H1 (cell line): ENCODE measurements around the gene FANCD2OS. TPM values are rescaled to one million over a fixed set of nuclear protein-coding genes. Genes with fewer than 3 reads are reported as not detected.

Experiments used
- CTCF ChIA-PET: fragments of 300-600 bp; sonication (Branson Sonifier 250); formaldehyde crosslinking; loops from one replicate; lab custom pipeline; 2021; ENCODE audit not compliant: partially characterized antibody; lab: Charles Lee
- POLR2A ChIA-PET: fragments of 300-600 bp; sonication (Branson Sonifier 250); formaldehyde crosslinking; loops from one replicate; lab custom pipeline; 2021; ENCODE audit warnings: inconsistent platforms; ENCODE audit not compliant: partially characterized antibody; lab: Charles Lee
- DNase-seq, 2 experiments: peaks; one replicate each; pipeline versions ENCODE4 v3.0.0 to v3.0.0-alpha.2; 2010 to 2022; ENCODE audit warnings: low spot score in 2 of 2, low read depth in 1 of 2, mixed read lengths in 1 of 2
- FAIRE-seq: peaks from 2 replicates; lab custom pipeline; 2011; peaks lifted over from hg19 to GRCh38; lab: Jason Lieb, UNC
- H2AFZ ChIP-seq: 2 replicates; pipeline ENCODE4 v1.8.1; 2012; ENCODE audit warnings: low read length, inconsistent platforms
- H2AK5ac ChIP-seq: 2 replicates; pipeline ENCODE4 v1.6.1; 2013; ENCODE audit warnings: low read depth, low read length
- H2BK120ac ChIP-seq: replicated peaks from 2 replicates; pipeline ENCODE3; 2013; ENCODE audit warnings: low read depth, low read length, inconsistent platforms
- H2BK12ac ChIP-seq: 2 replicates; pipeline ENCODE4 v1.6.1; 2013; ENCODE audit warnings: low read depth, low read length
- H2BK15ac ChIP-seq: 2 replicates; pipeline ENCODE4 v1.6.1; 2013; ENCODE audit warnings: low read length
- H2BK20ac ChIP-seq: 2 replicates; pipeline ENCODE4 v1.6.1; 2013; ENCODE audit warnings: low read length
- H2BK5ac ChIP-seq: 2 replicates; pipeline ENCODE4 v1.6.1; 2013; ENCODE audit warnings: low read depth, low read length
- H3K14ac ChIP-seq: 2 replicates; pipeline ENCODE4 v1.6.1; 2013; ENCODE audit warnings: inconsistent platforms; ENCODE audit not compliant: insufficient read length
- H3K18ac ChIP-seq: 2 replicates; pipeline ENCODE4 v1.6.1; 2013; ENCODE audit warnings: low read length; ENCODE audit errors: extremely low read depth
- H3K23ac ChIP-seq: 2 replicates; pipeline ENCODE4 v1.6.1; 2013; ENCODE audit warnings: inconsistent platforms; ENCODE audit not compliant: insufficient read length
- H3K23me2 ChIP-seq: 2 replicates; pipeline ENCODE4 v1.6.1; 2013; ENCODE audit warnings: low read depth, low read length
- H3K27ac ChIP-seq: 2 replicates; pipeline ENCODE4 v1.6.1; 2011; ENCODE audit warnings: low read depth, low read length, inconsistent platforms
- H3K27me3 ChIP-seq, 4 experiments: replicated peaks in 1 of 4; 1 replicate in 1 of 4; 2 replicates in 3 of 4; pipeline versions ENCODE4 v1.6.1 to v1.8.1; 2011 to 2013; ENCODE audit warnings: low read length in 3 of 4, mild to moderate bottlenecking in 3 of 4, inconsistent platforms in 2 of 4, mixed read lengths in 2 of 4, moderate library complexity in 1 of 4; ENCODE audit not compliant: control insufficient read depth in 3 of 4, insufficient read depth in 3 of 4; ENCODE audit errors: extremely low read depth in 1 of 4
- H3K36me3 ChIP-seq, 4 experiments: 2 replicates each; pipeline versions ENCODE4 v1.6.1 to v1.8.1; 2011 to 2013; ENCODE audit warnings: mild to moderate bottlenecking in 4 of 4, low read length in 3 of 4, moderate library complexity in 2 of 4, control low read depth in 1 of 4, inconsistent platforms in 1 of 4; ENCODE audit not compliant: insufficient read depth in 4 of 4, control insufficient read depth in 2 of 4
- H3K4ac ChIP-seq: replicated peaks from 2 replicates; pipeline ENCODE3; 2013; ENCODE audit warnings: low read length, low read depth, mixed read lengths, inconsistent platforms; ENCODE audit not compliant: insufficient read length
- H3K4me1 ChIP-seq, 4 experiments: replicated peaks in 1 of 4; 1 replicate in 1 of 4; 2 replicates in 3 of 4; pipeline versions ENCODE4 v1.6.1 to v1.8.1; 2011 to 2013; ENCODE audit warnings: low read length in 3 of 4, inconsistent platforms in 2 of 4, mixed read lengths in 1 of 4; ENCODE audit not compliant: insufficient read depth in 4 of 4, control insufficient read depth in 3 of 4
- H3K4me2 ChIP-seq, 2 experiments: 2 replicates each; pipeline versions ENCODE4 v1.6.1 to v1.8.1; 2011 to 2013; ENCODE audit warnings: low read depth in 2 of 2, low read length in 2 of 2, control low read depth in 1 of 2, inconsistent platforms in 1 of 2, mild to moderate bottlenecking in 1 of 2; ENCODE audit not compliant: insufficient read depth in 1 of 2
- H3K4me3 ChIP-seq, 4 experiments: fragments of 200-600, 300-600 bp in 1 of 4; sonication (generic), shearing (Covaris generic), sonication (Bioruptor Twin) in 1 of 4; 2 replicates each; pipeline versions ENCODE4 v1.5.1 to v1.8.1; 2011 to 2016; ENCODE audit warnings: low read length in 4 of 4, low read depth in 3 of 4, control low read depth in 2 of 4, inconsistent platforms in 2 of 4, mild to moderate bottlenecking in 2 of 4, mixed read lengths in 1 of 4, moderate library complexity in 1 of 4; ENCODE audit not compliant: insufficient read depth in 2 of 4; ENCODE audit errors: extremely low read depth in 1 of 4
- H3K56ac ChIP-seq: replicated peaks from 2 replicates; pipeline ENCODE3; 2013; ENCODE audit warnings: low read depth, mild to moderate bottlenecking, mixed read lengths, low read length, inconsistent platforms; ENCODE audit not compliant: insufficient read length
- H3K79me1 ChIP-seq: 2 replicates; pipeline ENCODE4 v1.6.1; 2013; ENCODE audit warnings: low read depth, low read length, control low read depth
- H3K79me2 ChIP-seq, 2 experiments: 2 replicates each; pipeline versions ENCODE4 v1.6.1 to v1.8.1; 2012 to 2013; ENCODE audit warnings: low read length in 2 of 2, mild to moderate bottlenecking in 2 of 2, inconsistent platforms in 1 of 2; ENCODE audit not compliant: insufficient read depth in 2 of 2, control insufficient read depth in 1 of 2
- H3K9ac ChIP-seq, 4 experiments: replicated peaks in 1 of 4; 1 replicate in 1 of 4; 2 replicates in 3 of 4; pipeline versions ENCODE4 v1.6.1 to v1.8.1; 2011 to 2013; ENCODE audit warnings: low read depth in 3 of 4, low read length in 3 of 4, control low read depth in 2 of 4, mild to moderate bottlenecking in 2 of 4, moderate library complexity in 2 of 4, inconsistent platforms in 1 of 4; ENCODE audit errors: extremely low read depth in 1 of 4
- H3K9me3 ChIP-seq, 2 experiments: 2 replicates each; pipeline versions ENCODE4 v1.6.1 to v1.8.1; 2012 to 2013; ENCODE audit warnings: mild to moderate bottlenecking in 2 of 2, moderate library complexity in 2 of 2, control low read depth in 1 of 2, inconsistent platforms in 1 of 2, low read depth in 1 of 2, low read length in 1 of 2, mixed read lengths in 1 of 2; ENCODE audit not compliant: insufficient read depth in 2 of 2
- H4K20me1 ChIP-seq, 2 experiments: replicated peaks in 1 of 2; 2 replicates each; pipeline versions ENCODE3 to v1.8.1; 2011 to 2013; ENCODE audit warnings: inconsistent platforms in 2 of 2, low read length in 2 of 2, mild to moderate bottlenecking in 1 of 2; ENCODE audit not compliant: insufficient read depth in 2 of 2, control insufficient read depth in 1 of 2
- H4K5ac ChIP-seq: 2 replicates; pipeline ENCODE4 v1.6.1; 2013; ENCODE audit warnings: low read length, low read depth, mixed read lengths, inconsistent platforms; ENCODE audit not compliant: insufficient read length
- H4K8ac ChIP-seq: 2 replicates; pipeline ENCODE4 v1.8.0; 2013; ENCODE audit warnings: mild to moderate bottlenecking, moderate library complexity, low read length, inconsistent platforms; ENCODE audit not compliant: insufficient read depth; ENCODE audit errors: extremely low read depth
- H4K91ac ChIP-seq: replicated peaks from 2 replicates; pipeline ENCODE3; 2013; ENCODE audit warnings: low read length, mixed read lengths, inconsistent platforms; ENCODE audit not compliant: insufficient read length
- GTF2F1 ChIP-seq: IDR thresholded peaks from 2 replicates; pipeline ENCODE4 v1.6.1; 2012; ENCODE audit warnings: low read depth, low read length, improper control_type of control experiment, borderline replicate concordance
- JUN ChIP-seq: IDR thresholded peaks from 2 replicates; pipeline ENCODE4 v1.6.1; 2011; ENCODE audit warnings: low read depth, mild to moderate bottlenecking, improper control_type of control experiment, low read length
- SP4 ChIP-seq: IDR thresholded peaks from 2 replicates; pipeline ENCODE4 v1.6.1; 2012; ENCODE audit warnings: low read length, inconsistent platforms
- WGBS, 2 experiments: shearing (Covaris generic) in 1 of 2; methylation state at CpG; one replicate each; pipeline versions ENCODE4 v1.1.6 to v1.1.7; 2013 to 2015; ENCODE audit warnings: low lambda C conversion rate in 2 of 2, mixed read lengths in 2 of 2, inconsistent platforms in 1 of 2, low coverage in 1 of 2, missing lambda C conversion rate in 1 of 2; ENCODE audit not compliant: insufficient replicate concordance in 2 of 2, insufficient coverage in 1 of 2, insufficient read length in 1 of 2; ENCODE audit errors: extremely low coverage in 1 of 2, missing lambda C conversion rate in 1 of 2; 5-methylcytosine and 5-hydroxymethylcytosine counted together
- polyA plus RNA-seq, 7 experiments: library from polyadenylated mRNA; depleted of rRNA in 3 of 7; stranded (reverse) in 5 of 7; unstranded in 2 of 7; fragments of >200 nt in 5 of 7; fragments of 200-250 nt in 2 of 7; gene quantifications; 1 replicate in 5 of 7; 2 replicates in 1 of 7; 4 replicates in 1 of 7; pipeline versions ENCODE4 v1.2.1 to v1.2.3, GENCODE V29; 2011 to 2013; ENCODE audit warnings: missing spikeins in 2 of 7, mixed read lengths in 2 of 7
- total RNA-seq: library from RNA; stranded (reverse); fragmentation: NEBNext Ultra II Directional; extraction: Animal tissue kit (Norgen Biotek cat#: 25700); gene quantifications from 2 replicates; pipeline ENCODE4 v1.2.1, GENCODE V29; 2021

Gene FANCD2OS
- total and polyA plus RNA-seq, 2 of the 8 experiments (the other 6 are each of a cell fraction or from before 2014, with no cell fraction given), result not detected

DNA sequence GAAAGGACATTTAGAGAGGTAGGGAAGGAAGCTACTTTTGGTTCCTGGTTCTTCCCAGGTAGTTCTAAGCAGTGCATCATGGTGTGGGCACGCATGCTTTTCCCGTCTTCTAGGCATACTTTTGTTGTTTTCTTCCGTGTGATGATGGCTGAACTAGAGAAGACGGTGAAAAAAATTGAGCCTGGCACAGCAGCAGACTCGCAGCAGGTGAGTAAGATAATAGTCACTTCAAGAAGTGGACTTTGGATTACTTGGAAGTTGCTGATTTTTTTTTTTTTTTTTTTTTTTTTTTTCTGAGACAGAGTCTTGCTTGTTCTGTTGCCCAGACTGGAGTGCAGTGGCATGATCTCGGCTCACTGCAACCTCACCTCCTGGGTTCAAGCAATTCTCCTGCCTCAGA lies 17.9 kb downstream of the FANCD2OS start:
- Histone ChIP-seq H3K4me1 (no peaks in the 10 kb centered on the region), H3K56ac (no peak overlapping the region), H3K18ac (no peak overlapping the region), H2AK5ac (no peak overlapping the region), H3K79me2 (no peaks in the 10 kb centered on the region), H3K79me1 (no peaks in the 10 kb centered on the region), H3K9me3 (no peaks in the 10 kb centered on the region), H4K5ac (no peak overlapping the region), H4K8ac (no peak overlapping the region), H3K4ac (no peak overlapping the region), H3K14ac (no peak overlapping the region), H3K27ac (no peak overlapping the region), H3K36me3 (peaks cover 18 to 72% (median 62%) of the 10 kb centered on the region in 4 experiments), H3K4me2 (no peak overlapping the region), H2BK5ac (no peak overlapping the region), H3K9ac (no peak overlapping the region), H4K20me1 (no peaks in the 10 kb centered on the region), H2BK15ac (no peak overlapping the region), H2BK12ac (no peak overlapping the region), H2AFZ (no peak overlapping the region), H2BK120ac (no peak overlapping the region), H3K27me3 (no peaks in the 10 kb centered on the region), H2BK20ac (no peak overlapping the region), H3K23ac (no peak overlapping the region), H3K4me3 (no peak overlapping the region), H3K23me2 (no peaks in the 10 kb centered on the region), H4K91ac (no peak overlapping the region)
- FAIRE-seq (no peak), DNase-seq (no peak)
- TF ChIP-seq SP4 (no peak), JUN (no peak), GTF2F1 (no peak)
- WGBS, 2 experiments, result 94% methylated on average over 6 of the region's 6 CpGs; no CpG with 5 or more reads in 1 of the 2 experiments
- ChIA-PET CTCF (no interaction called here), POLR2A (no interaction called here)
